Prostate gland (tissue), 2 donors: ENCODE results near the gene FOXC1. TPM values are rescaled to one million over a fixed set of nuclear protein-coding genes. Genes with fewer than 3 reads are reported as not detected.

Experiments used
- DNase-seq: peaks from one replicate; pipeline ENCODE4 v3.0.0-alpha.2; 2019; ENCODE audit warnings: low spot score
- H3K27ac ChIP-seq, 2 donors: fragments of 200-600 bp; sonication (generic); 2 replicates each; pipeline ENCODE4 v1.5.1; 2017 to 2019
- H3K27me3 ChIP-seq: fragments of 200-600 bp; sonication (generic); replicated peaks from 2 replicates; pipeline ENCODE4 v1.5.1; 2019; ENCODE audit not compliant: insufficient read depth
- H3K36me3 ChIP-seq, 2 donors: fragments of 200-600 bp; sonication (generic); 1 replicate in 1 of 2; 2 replicates in 1 of 2; pipeline versions ENCODE4 v1.5.1 to v1.8.1; 2017 to 2019
- H3K4me1 ChIP-seq: fragments of 200-600 bp; sonication (generic); replicated peaks from 2 replicates; pipeline ENCODE4 v1.5.1; 2019
- H3K4me3 ChIP-seq, 2 donors: fragments of 200-600 bp; sonication (generic); 2 replicates each; pipeline ENCODE4 v1.5.1; 2017 to 2019
- H3K9me3 ChIP-seq: fragments of 200-600 bp; sonication (generic); 2 replicates; pipeline ENCODE4 v1.5.1; 2017
- CTCF ChIP-seq, 4 experiments: fragments of 200-600 bp in 2 of 4; fragments of 450-650 bp in 2 of 4; sonication (generic) in 2 of 4; IDR thresholded peaks; 1 replicate in 3 of 4; 2 replicates in 1 of 4; pipeline ENCODE4 v1.5.1; 2016 to 2019; ENCODE audit warnings: antibody characterized with exemption in 4 of 4, mild to moderate bottlenecking in 2 of 4, moderate library complexity in 2 of 4
- POLR2A ChIP-seq: fragments of 450-650 bp; IDR thresholded peaks from one replicate; pipeline ENCODE4 v1.6.1; 2016; ENCODE audit warnings: antibody characterized with exemption, mild to moderate bottlenecking
- POLR2AphosphoS5 ChIP-seq: sonication (generic); formaldehyde crosslinking; IDR thresholded peaks from one replicate; pipeline ENCODE4 v1.6.1; 2017; ENCODE audit warnings: antibody characterized with exemption
- WGBS: methylation state at CpG from one replicate; pipeline ENCODE4 v1.1.5; 2018; 5-methylcytosine and 5-hydroxymethylcytosine counted together
- intact Hi-C: fragments of 100-400 bp; cut with DNase I; formaldehyde crosslinking; loops from one replicate; pipeline ENCODE4 v1.14.2; 2022
- total RNA-seq, 2 donors: library from RNA; depleted of rRNA; stranded (reverse); fragments of >200 nt; gene quantifications; one replicate each; pipeline ENCODE4 v1.1.0, GENCODE V29; 2016

FOXC1 gene
- total RNA-seq, 2 donors from 2014 or later: 9.2 to 11.2 TPM

DNA sequence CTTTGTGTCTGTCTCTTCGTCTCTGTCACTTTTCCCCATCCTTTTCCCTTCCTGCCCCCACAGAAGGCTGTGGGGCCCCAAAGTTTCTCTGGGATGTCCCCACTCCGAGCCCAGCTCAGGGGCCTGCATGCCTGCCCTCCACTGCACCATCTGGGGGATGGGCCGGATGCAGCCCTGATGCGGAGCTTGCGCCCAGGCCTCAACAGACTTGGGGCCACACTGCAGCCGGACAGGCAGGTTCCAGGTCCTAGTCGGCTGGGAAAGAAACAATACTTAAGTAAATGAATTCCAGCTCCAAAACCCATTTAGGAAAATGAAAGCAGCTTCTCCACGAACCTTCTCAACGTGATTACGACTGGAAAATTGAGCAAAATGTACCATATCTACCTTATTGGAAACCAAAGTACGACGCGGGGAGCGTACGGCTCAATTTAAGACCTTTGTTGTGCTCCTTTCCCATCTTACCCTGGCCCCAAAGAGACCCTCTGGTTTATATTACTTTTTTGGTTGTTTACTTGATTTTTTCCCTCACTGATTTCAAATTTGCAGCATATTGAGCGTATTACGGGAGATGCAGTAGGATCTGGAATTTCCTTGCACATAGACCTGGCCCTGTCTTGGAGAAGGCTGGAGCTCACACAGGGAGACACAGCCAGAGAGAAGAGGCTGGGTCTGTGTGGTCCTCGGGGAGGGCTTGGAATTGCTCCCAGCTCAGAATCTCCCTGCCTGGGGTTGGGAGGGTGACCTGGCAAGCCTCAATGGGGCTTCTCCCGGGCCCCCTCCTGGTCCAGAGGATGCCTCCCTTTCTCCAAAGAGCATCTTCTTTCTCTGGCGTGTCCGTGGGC, 8.0 kb downstream of the FOXC1 start:
- intact Hi-C loops: no loop called here
- H3K27me3 ChIP-seq: peaks cover 8% of the 10 kb centered on the region

DNA sequence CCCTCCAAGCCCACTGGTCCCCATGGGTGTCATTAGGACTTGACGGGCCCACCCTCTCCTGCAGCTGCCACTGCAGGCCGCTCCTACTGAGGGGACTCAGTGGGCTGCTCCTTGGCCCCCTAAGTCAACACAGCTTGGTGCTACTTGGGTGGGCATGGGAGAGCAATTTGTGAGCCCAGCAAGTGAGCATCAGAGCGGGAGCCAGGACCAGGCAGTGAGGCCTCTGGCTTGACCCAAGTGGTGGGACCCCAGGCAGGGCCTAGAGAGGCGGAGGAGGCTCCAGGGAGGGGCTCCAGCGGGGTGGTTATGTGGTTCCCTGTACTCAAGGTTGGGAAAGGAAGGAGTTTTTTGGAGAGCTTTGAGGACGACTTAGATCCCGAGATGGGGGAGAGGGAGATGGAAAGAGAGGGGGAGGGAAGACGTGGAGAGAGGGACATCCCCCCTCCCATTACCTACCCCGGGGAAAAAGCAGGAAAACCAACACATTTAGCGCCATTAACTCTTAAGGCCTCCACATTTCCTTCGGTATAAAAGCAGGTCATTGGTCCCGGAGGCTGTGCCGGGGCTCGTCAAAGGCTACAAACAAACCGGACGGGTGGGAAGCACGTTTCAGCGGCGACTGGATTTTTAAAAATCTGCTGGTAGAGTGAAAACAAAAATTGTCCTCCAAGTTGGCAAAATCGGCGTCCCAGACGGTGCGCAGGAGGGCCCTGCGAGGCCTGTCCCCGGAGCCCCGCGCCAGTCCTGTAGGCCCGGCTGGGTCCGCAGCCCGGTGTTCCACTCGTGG, 8.8 kb downstream of the FOXC1 start:
- no peak overlapping the region for H3K4me3 ChIP-seq
- 78% methylated on average over 30 of the region's 31 CpGs for WGBS
- intact Hi-C loops: no loop called here
- no peaks in the 10 kb centered on the region for H3K9me3 ChIP-seq
- no peaks in the 10 kb centered on the region for H3K36me3 ChIP-seq
- H3K27ac ChIP-seq: peak overlapping the region; percentile 59 to 61
- TF ChIP-seq POLR2A (no peak), POLR2AphosphoS5 (no peak), CTCF (IDR thresholded peaks at IDR 0.05) (no peak)
- H3K4me1 ChIP-seq: no peaks in the 10 kb centered on the region
- DNase-seq: no peak
- H3K27me3 ChIP-seq: peaks cover 8% of the 10 kb centered on the region

More for the DNA sequence above, 8.0 kb downstream of the FOXC1 start:
- Histone ChIP-seq H3K4me3 (no peak overlapping the region), H3K4me1 (no peaks in the 10 kb centered on the region), H3K9me3 (no peaks in the 10 kb centered on the region), H3K27ac (peak overlapping the region; percentile 59 to 61), H3K36me3 (no peaks in the 10 kb centered on the region)
- 77% methylated on average over 21 of the region's 21 CpGs for WGBS
- no peak for DNase-seq
- TF ChIP-seq CTCF (IDR thresholded peaks at IDR 0.05): no peak
- TF ChIP-seq POLR2A: no peak

GRCh38 chr6:1619098-1619672, 9.5 kb downstream of the FOXC1 start:
- H3K27me3 ChIP-seq: peaks cover 8% of the 10 kb centered on the region
- peak overlapping the region; percentile 59 to 61 for H3K27ac ChIP-seq
- WGBS: 66% methylated on average over 29 of the region's 40 CpGs
- DNase-seq: no peak
- no peak overlapping the region for H3K4me3 ChIP-seq
- no peaks in the 10 kb centered on the region for H3K4me1 ChIP-seq
- intact Hi-C loops: no loop called here
- no peaks in the 10 kb centered on the region for H3K9me3 ChIP-seq
- TF ChIP-seq POLR2A (no peak), POLR2AphosphoS5 (no peak), CTCF (IDR thresholded peaks at IDR 0.05) (no peak)
- no peaks in the 10 kb centered on the region for H3K36me3 ChIP-seq

DNA sequence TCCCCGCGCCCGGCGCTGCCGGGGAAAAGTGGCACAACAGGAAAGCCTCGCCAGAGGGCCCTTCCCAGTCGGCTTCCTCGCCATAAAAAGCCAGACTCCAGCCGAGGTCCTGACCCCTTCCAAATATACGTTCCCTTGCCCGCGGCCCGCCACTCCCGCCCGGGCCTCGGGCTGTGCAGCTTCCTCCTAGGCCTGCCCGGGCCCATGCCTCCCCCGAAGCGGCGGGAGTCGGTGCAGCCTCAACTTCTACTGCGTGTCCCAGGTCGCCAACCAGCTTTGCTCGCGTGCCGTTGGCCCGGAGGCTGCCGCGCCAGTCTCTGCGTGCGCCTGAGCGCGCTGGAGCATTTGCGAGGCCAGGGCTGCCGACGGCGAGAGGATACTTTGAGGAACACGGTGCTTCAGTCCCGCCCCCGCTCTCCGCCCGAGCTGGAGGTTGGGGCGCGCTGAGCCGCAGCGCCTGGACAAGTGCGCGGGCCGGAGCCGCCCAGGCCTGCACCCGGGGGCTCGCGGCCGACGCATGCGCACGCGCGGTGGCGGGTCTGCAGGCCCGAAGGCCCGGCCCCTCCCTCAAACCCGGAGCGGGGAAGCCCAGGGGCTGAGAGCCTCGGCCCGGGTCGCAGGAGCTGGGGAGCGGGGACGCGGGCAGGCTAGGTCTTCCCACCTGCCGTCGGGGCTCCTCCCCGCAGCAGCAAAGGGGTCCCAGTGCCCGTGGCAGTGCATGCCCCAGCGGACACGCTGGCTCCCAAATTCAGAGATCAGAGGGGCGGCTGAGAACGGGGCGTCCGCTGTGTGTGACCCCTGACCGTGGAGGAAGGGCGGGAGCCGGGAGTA, 10.2 kb downstream of the FOXC1 start:
- Histone ChIP-seq H3K4me1 (no peaks in the 10 kb centered on the region), H3K9me3 (no peaks in the 10 kb centered on the region), H3K4me3 (peak overlapping the region in 1 of 2 donors; percentile 1), H3K27ac (peak overlapping the region; percentile 59 to 61), H3K27me3 (peaks cover 3% of the 10 kb centered on the region), H3K36me3 (no peaks in the 10 kb centered on the region)
- intact Hi-C loops: no loop called here
- TF ChIP-seq POLR2AphosphoS5 (no peak), POLR2A (no peak), CTCF (IDR thresholded peaks at IDR 0.05) (no peak)
- no peak for DNase-seq
- WGBS: 58% methylated on average over 67 of the region's 83 CpGs
